HG02759 (cell line): ENCODE data around the gene EGR1.

Experiments
- ATAC-seq: cut with Tn5 transposase; IDR thresholded peaks from one replicate; pipeline ENCODE4 v1.9.1; 2021; ENCODE audit warnings: mild to moderate bottlenecking, moderate library complexity; ENCODE audit not compliant: unreplicated experiment

Gene EGR1

GRCh38 chr5:138452720-138453119 lies 12.6 kb upstream of the EGR1 start:
- ATAC-seq = no peak

DNA sequence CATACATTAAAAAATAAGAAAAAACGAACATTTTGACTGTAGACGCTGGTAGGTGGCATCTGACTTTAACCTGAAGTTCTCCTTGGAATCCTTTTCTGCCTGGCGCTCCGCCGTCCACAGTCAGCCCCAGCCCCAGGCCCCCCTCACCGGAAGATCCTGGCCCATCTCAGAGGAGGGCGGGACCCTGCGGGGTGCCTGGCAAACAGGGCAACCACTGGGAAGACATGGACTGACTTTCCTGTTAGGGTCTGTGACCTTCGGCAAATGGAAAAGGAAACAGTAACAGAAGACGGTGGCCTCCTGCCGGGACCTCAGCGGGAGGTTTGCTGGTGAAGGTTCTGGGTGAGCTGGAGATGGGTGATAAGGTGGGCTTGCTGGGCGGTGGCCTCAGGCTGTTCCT lies 11.7 kb upstream of the EGR1 start:
- ATAC-seq = no peak

DNA sequence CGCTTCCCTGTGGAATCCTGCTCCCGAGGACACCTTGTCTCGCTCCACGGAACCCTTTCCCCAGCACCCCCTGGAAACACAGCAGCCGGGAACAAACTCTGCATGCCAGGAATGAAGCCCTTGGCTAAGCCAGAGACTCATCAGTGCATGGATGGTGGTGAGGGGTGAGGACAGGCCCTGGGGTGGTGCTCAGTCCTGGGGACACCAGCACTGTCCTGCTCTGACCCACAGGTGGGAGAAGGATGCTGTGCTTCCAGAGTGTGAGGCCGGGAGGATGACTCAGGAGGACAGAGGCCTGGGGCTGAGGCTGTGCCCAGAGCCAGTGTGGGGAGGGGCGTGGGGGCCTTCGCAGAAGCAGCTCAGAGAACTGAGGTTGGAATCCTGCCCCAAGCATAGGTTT lies 11.2 kb upstream of the EGR1 start:
- ATAC-seq = no peak

DNA sequence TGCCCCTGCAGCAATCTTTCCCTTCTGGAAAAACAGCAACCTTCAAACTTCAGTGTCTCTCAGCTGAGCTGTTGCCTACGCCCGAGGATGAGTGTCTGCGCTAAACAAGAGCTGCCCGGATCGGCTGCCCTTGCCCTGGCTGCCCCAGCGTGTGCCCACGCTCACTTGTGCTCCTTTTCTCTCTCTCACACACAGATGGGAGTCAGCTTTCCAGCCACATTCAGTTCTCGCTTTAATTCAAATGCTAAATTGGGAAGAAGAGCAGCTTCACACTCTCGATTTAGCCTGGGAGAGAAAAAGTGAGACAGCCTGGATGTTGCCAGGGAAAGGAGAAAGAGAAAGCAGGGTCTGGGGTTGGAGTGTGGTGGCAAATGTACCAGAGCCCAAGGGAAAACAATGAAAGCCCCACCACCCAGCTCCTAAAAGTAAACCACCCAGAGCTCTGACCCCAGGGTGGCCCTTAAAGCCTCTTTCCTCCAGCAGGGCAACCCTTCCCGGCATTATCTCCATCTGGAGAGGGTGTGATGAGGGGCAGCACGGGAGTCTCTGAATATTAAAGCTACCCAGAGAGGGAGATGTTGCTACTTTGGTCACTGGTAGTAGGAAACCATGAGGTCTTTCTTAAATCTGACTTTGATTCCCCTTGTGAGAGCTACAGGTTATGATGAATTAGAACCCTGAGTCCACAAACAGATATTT lies 9.9 kb upstream of the EGR1 start:
- ATAC-seq = no peak

DNA sequence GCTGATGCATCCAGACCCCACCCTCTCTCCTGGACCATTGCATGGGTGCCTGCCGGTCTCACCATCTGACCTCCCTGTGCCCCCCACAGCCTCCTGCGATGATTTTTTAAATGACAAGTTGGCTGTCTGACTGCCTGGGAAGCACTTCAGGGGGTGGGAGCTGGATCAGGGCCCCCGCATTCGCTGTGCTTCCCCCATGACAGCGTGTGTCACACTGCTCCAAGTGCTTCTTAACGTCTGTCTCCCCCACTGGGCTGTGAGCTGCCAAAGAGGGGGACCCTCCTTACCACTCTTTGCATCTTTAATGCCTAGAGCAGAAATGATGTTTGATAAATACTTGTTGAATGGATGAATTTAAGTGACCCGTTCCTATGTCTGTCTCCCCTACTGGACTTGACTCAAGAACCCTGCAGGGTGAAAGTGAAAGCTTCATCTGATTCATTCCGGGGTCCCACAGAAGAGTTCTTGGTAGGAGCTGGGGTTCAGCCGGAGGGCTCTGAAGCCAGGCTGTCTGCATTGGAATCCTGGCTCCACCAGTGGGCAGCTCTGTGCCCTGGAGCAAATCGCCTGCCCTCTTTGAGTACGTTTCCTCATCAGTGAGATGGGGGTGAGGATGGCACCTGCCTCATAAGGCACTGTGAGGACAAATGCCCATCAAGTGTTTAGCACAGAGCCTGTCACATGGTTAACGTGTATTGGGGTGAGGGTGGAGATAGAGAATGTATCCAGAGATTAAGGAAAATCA lies 7.6 kb upstream of the EGR1 start:
- ATAC-seq = no peak

DNA sequence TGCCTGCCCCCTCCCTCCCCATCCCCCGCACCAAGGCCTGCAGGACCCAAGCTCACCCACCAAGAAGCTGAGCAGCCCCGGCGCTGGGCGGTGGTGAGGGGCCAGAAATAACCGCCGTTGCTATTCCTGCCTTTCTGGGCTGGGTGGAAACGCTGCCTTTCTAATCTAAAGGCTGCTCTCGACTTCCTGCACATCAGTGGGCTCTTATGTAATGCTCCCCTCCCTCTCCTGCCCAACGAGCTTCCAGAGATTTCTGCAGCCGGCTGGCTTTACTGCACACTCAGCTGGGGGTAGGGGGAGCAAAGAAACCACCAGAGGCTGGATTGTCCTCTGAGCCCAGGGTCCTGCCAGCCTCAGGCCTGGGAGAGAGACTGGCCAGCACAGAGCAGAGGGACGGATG lies 6.9 kb upstream of the EGR1 start:
- no peak for ATAC-seq

DNA sequence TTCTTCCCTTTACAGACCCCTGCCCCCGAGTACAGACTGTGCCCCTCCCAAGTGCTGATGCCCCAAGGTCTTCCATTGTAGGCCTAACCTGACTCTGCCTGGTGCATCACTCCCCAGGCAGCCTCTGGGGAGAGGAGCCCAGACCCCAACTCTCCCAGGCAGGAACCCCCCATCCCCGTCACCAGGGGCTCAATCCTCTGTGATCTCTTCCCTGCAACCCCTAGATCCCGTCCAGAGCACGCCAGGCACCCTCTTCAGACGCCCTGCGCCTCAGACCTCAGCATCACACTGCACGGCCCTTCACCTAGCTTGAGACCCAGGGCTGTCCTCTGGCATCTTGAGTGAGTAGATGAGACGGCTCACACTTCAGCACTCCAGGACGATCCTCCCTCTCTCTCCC lies 6.4 kb upstream of the EGR1 start:
- no peak for ATAC-seq

- ATAC-seq = peak; percentile 31
These were observed 5.9 kb upstream of the EGR1 start for GRCh38 chr5:138459311-138459933.

DNA sequence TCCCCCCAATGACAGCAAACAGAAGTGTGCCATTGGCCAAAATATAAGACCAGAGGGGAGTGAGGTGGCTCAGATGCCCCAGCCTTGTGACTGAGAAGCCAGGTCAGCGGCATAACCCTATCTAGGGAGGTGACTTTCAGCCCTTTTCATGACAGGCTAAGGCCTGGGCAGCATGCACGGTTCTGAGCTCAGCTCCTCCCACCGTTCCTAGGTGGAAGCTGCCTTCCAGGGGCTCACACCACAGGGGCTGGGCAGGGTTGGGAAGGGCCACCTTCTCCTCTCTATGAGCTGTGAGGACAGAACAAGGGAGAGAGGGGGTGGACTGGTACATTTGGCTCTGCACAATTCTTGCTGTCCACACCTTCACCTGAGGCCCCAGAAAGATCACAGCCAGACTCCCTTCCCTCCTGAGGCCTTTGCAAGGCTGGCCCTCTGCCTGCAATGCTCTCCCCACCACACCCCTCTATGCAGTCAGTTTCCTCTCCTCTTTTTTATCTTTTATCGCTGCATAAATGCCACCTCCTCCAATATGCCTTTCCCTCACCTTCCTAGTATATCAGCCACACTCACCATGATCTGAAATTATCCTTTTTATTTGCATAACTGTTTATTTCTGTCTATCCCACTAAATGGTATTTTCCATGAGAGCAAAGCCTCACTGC lies 5.1 kb upstream of the EGR1 start:
- no peak for ATAC-seq

- no peak for ATAC-seq
These were observed 3.7 kb upstream of the EGR1 start for GRCh38 chr5:138461343-138462125.

- no peak for ATAC-seq
These were observed 1.8 kb upstream of the EGR1 start for GRCh38 chr5:138463419-138464007.

- peak; percentile 57 for ATAC-seq
These were observed 1.3 kb upstream of the EGR1 start for GRCh38 chr5:138464008-138464387.

DNA sequence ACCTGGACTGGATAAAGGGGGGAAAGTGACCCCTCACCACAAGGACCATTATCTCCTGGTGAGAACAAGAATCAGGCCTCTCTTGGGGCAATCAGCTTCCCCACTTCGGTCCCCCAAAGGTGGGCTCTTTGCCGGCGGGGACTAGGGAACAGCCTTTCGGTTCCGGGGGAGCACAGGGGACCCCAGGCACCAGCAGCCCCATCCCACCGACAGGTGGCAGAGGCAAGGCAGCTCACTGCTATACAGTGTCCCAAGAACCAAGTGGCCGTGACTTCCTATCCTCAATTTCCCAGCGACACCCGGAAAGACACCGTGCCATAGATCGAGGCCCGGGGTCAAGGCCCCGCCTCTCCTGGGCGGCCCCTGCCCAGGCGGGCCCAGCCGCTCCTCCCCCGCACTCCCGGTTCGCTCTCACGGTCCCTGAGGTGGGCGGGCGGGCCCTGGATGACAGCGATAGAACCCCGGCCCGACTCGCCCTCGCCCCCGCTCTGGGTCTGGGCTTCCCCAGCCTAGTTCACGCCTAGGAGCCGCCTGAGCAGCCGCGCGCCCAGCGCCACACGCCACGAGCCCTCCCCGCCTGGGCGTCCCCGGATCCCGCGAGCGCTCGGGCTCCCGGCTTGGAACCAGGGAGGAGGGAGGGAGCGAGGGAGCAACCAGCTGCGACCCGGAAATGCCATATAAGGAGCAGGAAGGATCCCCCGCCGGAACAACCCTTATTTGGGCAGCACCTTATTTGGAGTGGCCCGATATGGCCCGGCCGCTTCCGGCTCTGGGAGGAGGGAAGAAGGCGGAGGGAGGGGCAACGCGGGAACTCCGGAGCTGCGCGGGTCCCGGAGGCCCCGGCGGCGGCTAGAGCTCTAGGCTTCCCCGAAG lies 655 bp upstream of the EGR1 start:
- peak; percentile 78 for ATAC-seq

DNA sequence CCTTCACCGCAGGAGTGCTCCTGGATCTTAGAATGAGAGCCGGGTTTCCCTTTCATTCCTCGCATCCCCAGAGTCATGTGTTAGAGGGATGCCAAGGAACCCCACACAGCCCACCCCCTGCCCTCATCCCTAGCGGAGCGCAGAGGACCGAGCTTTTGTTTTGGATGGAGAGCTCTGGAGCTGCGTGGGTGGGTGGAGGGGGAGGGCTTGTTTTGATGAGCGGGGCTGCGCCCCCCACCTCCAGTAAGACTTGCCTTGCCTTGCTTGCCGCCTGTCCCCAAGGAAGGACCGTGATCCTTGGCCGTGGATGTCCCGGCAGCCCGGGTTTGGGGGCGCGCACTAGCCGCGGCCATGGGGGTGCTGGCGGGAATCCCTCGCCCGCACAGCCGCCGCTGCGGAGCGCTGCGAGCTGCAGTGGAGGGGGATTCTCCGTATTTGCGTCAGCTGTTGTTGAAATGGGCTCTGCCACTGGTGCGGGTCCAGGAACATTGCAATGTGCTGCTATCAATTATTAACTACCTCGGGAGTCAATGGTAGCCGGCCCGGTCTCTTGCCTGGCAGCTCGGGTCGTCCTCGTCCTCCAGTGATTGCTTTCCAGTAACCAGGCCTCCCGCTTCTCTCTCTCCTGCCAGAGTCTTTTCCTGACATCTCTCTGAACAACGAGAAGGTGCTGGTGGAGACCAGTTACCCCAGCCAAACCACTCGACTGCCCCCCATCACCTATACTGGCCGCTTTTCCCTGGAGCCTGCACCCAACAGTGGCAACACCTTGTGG lies 1.0 kb downstream of the EGR1 start:
- no peak for ATAC-seq

- no peak for ATAC-seq
These were observed 1.8 kb downstream of the EGR1 start for GRCh38 chr5:138466900-138467710.

DNA sequence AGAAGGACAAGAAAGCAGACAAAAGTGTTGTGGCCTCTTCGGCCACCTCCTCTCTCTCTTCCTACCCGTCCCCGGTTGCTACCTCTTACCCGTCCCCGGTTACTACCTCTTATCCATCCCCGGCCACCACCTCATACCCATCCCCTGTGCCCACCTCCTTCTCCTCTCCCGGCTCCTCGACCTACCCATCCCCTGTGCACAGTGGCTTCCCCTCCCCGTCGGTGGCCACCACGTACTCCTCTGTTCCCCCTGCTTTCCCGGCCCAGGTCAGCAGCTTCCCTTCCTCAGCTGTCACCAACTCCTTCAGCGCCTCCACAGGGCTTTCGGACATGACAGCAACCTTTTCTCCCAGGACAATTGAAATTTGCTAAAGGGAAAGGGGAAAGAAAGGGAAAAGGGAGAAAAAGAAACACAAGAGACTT lies 2.4 kb downstream of the EGR1 start:
- ATAC-seq = no peak

- ATAC-seq = no peak
These were observed 3.1 kb downstream of the EGR1 start for GRCh38 chr5:138468133-138468965.
